ENCODE measurements around the gene GPR32. TPM values are rescaled to one million over a fixed set of nuclear protein-coding genes. Genes with fewer than 3 reads are reported as not detected.

The GPR32 gene
- total RNA-seq, 4 donors from 2014 or later, result not detected

DNA sequence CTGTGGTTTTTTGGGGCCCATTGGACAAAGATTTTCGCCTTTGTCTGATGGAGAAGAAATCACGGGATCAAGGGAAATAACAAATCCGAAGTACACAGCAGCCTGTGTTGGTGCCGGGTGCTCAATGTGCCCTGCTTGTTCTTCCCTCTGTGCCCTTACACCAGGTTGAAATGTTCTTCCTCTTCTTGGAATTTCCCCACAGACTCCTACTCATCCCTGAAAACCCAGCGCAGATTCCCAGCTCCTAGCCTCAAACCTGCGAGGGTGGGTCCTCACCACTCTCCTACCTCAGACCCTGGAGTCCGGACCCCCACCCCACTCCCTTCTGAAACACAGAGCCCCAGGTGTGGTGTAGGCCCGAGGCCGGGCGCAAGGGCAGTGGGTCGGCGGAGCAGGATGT lies 15.1 kb downstream of the GPR32 start:
- Histone ChIP-seq H3K4me1 (no peaks in the 10 kb centered on the region), H3K4me3 (no peak overlapping the region), H3K27ac (no peak overlapping the region), H3K27me3 (no peaks in the 10 kb centered on the region), H3K9me3 (no peaks in the 10 kb centered on the region), H3K36me3 (no peaks in the 10 kb centered on the region)
- no peak for DNase-seq
- no peak for TF ChIP-seq POLR2A (IDR thresholded peaks at IDR 0.05)
- TF ChIP-seq CTCF (IDR thresholded peaks at IDR 0.05), result no peak

DNA sequence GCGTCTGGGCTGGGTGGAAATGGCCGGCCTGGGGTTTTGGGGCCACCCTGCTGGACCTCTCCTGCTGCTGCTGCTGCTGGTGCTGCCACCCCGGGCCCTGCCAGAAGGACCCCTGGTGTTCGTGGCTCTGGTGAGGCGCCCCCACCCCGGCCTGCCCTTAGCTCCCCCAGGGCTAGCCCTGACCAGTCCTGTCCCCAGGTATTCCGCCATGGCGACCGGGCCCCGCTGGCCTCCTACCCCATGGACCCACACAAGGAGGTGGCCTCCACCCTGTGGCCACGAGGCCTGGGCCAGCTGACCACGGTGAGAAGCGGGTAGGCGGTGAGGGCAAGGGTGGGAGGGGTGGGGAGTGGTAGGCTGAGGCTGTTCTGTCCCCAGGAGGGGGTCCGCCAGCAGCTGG lies 20.1 kb downstream of the GPR32 start, which contains the start of gene ACP4:
ACP4 (plus strand) TSS at position 20 of the 400 bp plus-strand sequence; CDS start at position 20, 0 bp downstream.
- no peak for DNase-seq

GRCh38 chr19:50790922-50791467 lies 20.7 kb downstream of the GPR32 start:
- no peak for TF ChIP-seq CTCF (IDR thresholded peaks at IDR 0.05)
- TF ChIP-seq POLR2A (IDR thresholded peaks at IDR 0.05), result no peak
- Histone ChIP-seq H3K9me3 (no peaks in the 10 kb centered on the region), H3K27me3 (no peaks in the 10 kb centered on the region), H3K36me3 (no peaks in the 10 kb centered on the region), H3K4me3 (no peak overlapping the region), H3K4me1 (peaks cover 0 to 3% (median 0%) of the 10 kb centered on the region in 4 donors), H3K27ac (no peak overlapping the region)
- no peak for DNase-seq

More for the DNA sequence above, 20.1 kb downstream of the GPR32 start, which contains the start of gene ACP4:
- TF ChIP-seq POLR2A (IDR thresholded peaks at IDR 0.05), result no peak
- TF ChIP-seq CTCF (IDR thresholded peaks at IDR 0.05), result no peak
- Histone ChIP-seq H3K36me3 (no peaks in the 10 kb centered on the region), H3K27ac (no peak within 1 kb of the TSS), H3K4me3 (no peak within 1 kb of the TSS), H3K27me3 (no peaks in the 10 kb centered on the region), H3K4me1 (peaks cover 0 to 3% (median 0%) of the 10 kb centered on the region in 4 donors), H3K9me3 (no peaks in the 10 kb centered on the region)

GRCh38 chr19:50791594-50792271 lies 21.5 kb downstream of the GPR32 start:
- peaks cover 0 to 3% (median 0%) of the 10 kb centered on the region in 4 donors for H3K4me1 ChIP-seq
- DNase-seq, result no peak
- no peak overlapping the region for H3K27ac ChIP-seq
- peaks cover 0 to 1% (median 0%) of the 10 kb centered on the region in 3 donors for H3K36me3 ChIP-seq
- H3K9me3 ChIP-seq, result no peaks in the 10 kb centered on the region
- TF ChIP-seq CTCF (IDR thresholded peaks at IDR 0.05), result no peak
- TF ChIP-seq POLR2A (IDR thresholded peaks at IDR 0.05), result no peak
- no peaks in the 10 kb centered on the region for H3K27me3 ChIP-seq
- H3K4me3 ChIP-seq, result no peak overlapping the region

DNA sequence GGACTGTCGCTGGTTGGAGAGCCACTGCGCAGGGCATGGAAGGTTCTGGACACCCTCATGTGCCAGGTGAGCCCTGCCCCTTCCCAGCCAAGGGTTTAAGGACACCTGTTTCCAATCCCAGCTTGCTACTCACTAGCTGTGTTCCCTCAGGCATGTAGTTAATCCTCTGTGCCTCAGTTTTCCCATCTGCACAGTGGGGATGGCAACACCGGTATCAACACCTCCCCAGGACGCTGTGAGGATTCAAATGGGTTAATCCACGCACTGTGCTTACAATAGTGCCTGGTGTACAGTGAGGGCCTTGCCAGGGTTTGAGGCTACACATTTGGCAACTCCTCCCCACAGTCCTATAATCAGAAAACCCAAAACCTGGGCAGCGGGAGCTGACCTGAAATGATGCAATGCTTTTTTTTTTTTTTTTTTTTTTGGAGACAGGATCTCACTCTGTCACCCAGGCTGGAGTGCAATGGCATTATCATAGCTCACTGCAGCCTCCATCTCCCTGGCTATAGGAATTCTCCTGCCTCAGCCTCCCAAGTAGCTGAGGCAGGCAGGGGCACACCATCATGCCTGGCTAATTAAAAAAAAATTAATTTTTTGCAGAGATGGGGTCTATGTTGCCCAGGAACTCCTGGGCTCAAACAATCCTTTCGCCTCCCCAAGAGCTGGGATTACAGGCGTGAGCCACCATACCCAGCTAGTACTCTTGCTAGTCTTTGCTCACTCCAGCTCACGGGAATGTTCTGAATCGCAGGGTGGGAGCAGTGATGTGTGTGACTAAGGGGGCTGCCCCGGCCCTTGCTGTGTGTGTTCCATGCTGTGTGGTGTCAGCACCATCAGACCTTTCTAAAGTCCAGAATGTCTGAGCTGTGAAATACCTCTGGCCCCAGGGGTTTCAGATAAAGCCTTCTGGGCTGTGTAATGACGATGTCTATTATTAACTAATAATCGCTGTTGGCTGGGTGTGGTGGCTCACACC lies 22.3 kb downstream of the GPR32 start:
- Histone ChIP-seq H3K27me3 (no peaks in the 10 kb centered on the region), H3K27ac (no peak overlapping the region), H3K4me3 (no peak overlapping the region), H3K4me1 (peaks cover 0 to 3% (median 0%) of the 10 kb centered on the region in 4 donors), H3K36me3 (peaks cover 0 to 9% (median 0%) of the 10 kb centered on the region in 3 donors), H3K9me3 (no peaks in the 10 kb centered on the region)
- DNase-seq, result no peak
- TF ChIP-seq CTCF (IDR thresholded peaks at IDR 0.05) (no peak), POLR2A (IDR thresholded peaks at IDR 0.05) (no peak)

Data from Peyer's patch (tissue), 4 donors.